GM12878 (cell line): ENCODE measurements around the gene SCCPDH. TPM values are rescaled to one million over a fixed set of nuclear protein-coding genes. Genes with fewer than 3 reads are reported as not detected.
A peak's percentile ranks its signal among the peaks of the same experiment; 100 is the strongest.

Experiments
- ASH2L ChIP-seq: fragments of 300-600, 200-600 bp; sonication (generic); IDR thresholded peaks from 2 replicates; pipeline ENCODE4 v1.6.1; 2017; ENCODE audit warnings: low read depth, mild to moderate bottlenecking, borderline replicate concordance
- BACH1 ChIP-seq: fragments of 450-650 bp; IDR thresholded peaks from 2 replicates; pipeline ENCODE4 v1.6.1; 2017; ENCODE audit warnings: mild to moderate bottlenecking, borderline replicate concordance
- EGR1 ChIP-seq, 2 experiments: IDR thresholded peaks; 1 replicate in 1 of 2; 2 replicates in 1 of 2; pipeline ENCODE4 v1.6.1; 2011 to 2012; ENCODE audit warnings: low read depth in 2 of 2, low read length in 2 of 2, borderline replicate concordance in 1 of 2, mild to moderate bottlenecking in 1 of 2, moderate library complexity in 1 of 2
- MXI1 ChIP-seq: fragments of 150-350 bp; IDR thresholded peaks from 2 replicates; pipeline ENCODE4 v1.6.1; 2011; ENCODE audit warnings: low read depth, mild to moderate bottlenecking, inconsistent platforms, low read length, improper control_type of control experiment
- MYB ChIP-seq: fragments of 150-350 bp; IDR thresholded peaks from 2 replicates; pipeline ENCODE4 v1.6.1; 2014; ENCODE audit warnings: mild to moderate bottlenecking, low read depth, low read length, borderline replicate concordance
- NRF1 ChIP-seq: conservative IDR thresholded peaks from 2 replicates; pipeline ENCODE4 v1.6.1; 2011; ENCODE audit warnings: mild to moderate bottlenecking, low read depth, low read length, improper control_type of control experiment
- POLR2A ChIP-seq: IDR thresholded peaks from 2 replicates; pipeline ENCODE4 v1.6.1; 2011; ENCODE audit warnings: low read depth, mild to moderate bottlenecking, low read length
- SMARCA5 ChIP-seq: fragments of 450-650 bp; IDR thresholded peaks from 2 replicates; pipeline ENCODE4 v1.6.1; 2017; ENCODE audit warnings: mild to moderate bottlenecking
- TARDBP ChIP-seq: IDR thresholded peaks from 2 replicates; pipeline ENCODE4 v1.6.1; 2016; ENCODE audit warnings: borderline replicate concordance
- ZNF207 ChIP-seq: fragments of 450-650 bp; IDR thresholded peaks from 2 replicates; pipeline ENCODE4 v1.6.1; 2014; ENCODE audit warnings: antibody characterized with exemption, mild to moderate bottlenecking, borderline replicate concordance
- polyA plus RNA-seq, 11 experiments: library from polyadenylated mRNA; depleted of rRNA in 4 of 11; unstranded in 6 of 11; stranded (reverse) in 5 of 11; fragments of >200 nt; fragmentation: Nextera tagmentation in 4 of 11; fragmentation: Illumina TruSeq in 1 of 11; extraction: Ambion mirVana in 4 of 11; extraction: Trizol in 1 of 11; gene quantifications; 1 replicate in 1 of 11; 2 replicates in 10 of 11; pipeline versions ENCODE4 v1.2.1 to v1.2.3, GENCODE V29; 2011 to 2016; ENCODE audit warnings: inconsistent platforms in 2 of 11, missing spikeins in 2 of 11, low read depth in 1 of 11
- total RNA-seq, 4 experiments: library from RNA; depleted of rRNA in 3 of 4; stranded (reverse); fragments of >200 nt in 3 of 4; fragmentation: Illumina TruSeq in 1 of 4; extraction: Trizol in 1 of 4; gene quantifications; 2 replicates each; pipeline versions ENCODE4 v1.2.1 to v1.2.3, GENCODE V29; 2013 to 2021
- TF ChIP-seq, protein P1 (sequence below): IDR thresholded peaks from 2 replicates; pipeline ENCODE4 v1.6.1; 2011; ENCODE audit warnings: mild to moderate bottlenecking, low read depth, low read length, moderate library complexity; ENCODE audit not compliant: insufficient replicate concordance
- TF ChIP-seq, protein P2 (sequence below): fragments of 450-650 bp; IDR thresholded peaks from 2 replicates; pipeline ENCODE4 v1.6.1; 2017; ENCODE audit warnings: low read depth, mild to moderate bottlenecking, moderate library complexity
- TF ChIP-seq, protein P3 (sequence below): fragments of 450-650 bp; conservative IDR thresholded peaks from 2 replicates; pipeline ENCODE4 v1.6.1; 2017; ENCODE audit warnings: mild to moderate bottlenecking, moderate library complexity
- TF ChIP-seq, protein P4 (sequence below): fragments of 450-650 bp; IDR thresholded peaks from 2 replicates; pipeline ENCODE4 v1.6.1; 2018; ENCODE audit warnings: borderline replicate concordance, mild to moderate bottlenecking; ENCODE audit not compliant: partially characterized antibody
- TF ChIP-seq, protein P5 (sequence below): fragments of 450-650 bp; IDR thresholded peaks from 2 replicates; pipeline ENCODE4 v1.6.1; 2016; ENCODE audit warnings: mild to moderate bottlenecking
- TF ChIP-seq, protein P6 (sequence below): IDR thresholded peaks from 2 replicates; pipeline ENCODE4 v1.6.1; 2012; ENCODE audit warnings: mild to moderate bottlenecking, low read depth, low read length

SCCPDH gene
- total and polyA plus RNA-seq, 10 of the 15 experiments (the other 5 are each of a cell fraction or from before 2014, with no cell fraction given) = 5.4 to 44.8 (median 24.5) TPM

DNA sequence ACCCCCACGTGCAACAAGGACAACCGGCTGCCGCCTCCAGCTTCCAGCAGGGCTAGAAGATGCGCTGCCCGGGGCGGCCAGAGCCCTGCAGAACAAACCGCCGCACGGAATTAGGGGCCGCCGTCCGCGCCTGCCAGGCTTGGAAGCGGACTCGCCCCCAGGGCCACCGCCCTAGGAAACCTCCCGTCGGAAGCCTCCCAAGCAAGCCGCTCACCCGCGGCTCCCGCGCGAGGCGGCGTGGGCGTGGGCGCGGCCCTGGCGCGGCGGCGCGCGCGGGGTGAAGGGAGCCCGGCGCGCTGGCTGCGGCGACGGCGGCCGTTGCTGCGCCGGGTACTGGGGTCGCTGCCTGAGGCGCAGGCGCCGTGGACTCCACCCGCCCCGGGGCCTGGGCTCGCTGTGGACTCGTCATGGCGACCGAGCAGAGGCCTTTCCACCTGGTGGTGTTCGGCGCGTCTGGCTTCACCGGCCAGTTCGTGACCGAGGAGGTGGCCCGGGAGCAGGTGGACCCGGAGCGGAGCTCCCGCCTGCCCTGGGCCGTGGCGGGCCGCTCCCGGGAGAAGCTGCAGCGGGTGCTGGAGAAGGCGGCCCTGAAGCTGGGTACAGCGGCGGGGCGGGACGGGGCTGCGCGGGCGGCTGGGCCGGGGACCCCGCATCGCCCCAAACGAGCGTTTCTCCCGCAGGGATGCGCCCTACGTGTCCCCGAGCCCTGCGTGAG is at the start of gene SCCPDH (continued):
- TF ChIP-seq, protein P1, sequence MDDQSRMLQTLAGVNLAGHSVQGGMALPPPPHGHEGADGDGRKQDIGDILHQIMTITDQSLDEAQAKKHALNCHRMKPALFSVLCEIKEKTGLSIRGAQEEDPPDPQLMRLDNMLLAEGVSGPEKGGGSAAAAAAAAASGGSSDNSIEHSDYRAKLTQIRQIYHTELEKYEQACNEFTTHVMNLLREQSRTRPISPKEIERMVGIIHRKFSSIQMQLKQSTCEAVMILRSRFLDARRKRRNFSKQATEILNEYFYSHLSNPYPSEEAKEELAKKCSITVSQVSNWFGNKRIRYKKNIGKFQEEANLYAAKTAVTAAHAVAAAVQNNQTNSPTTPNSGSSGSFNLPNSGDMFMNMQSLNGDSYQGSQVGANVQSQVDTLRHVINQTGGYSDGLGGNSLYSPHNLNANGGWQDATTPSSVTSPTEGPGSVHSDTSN = no peak
- 0 out of 2 replicates have a peak, but pooled peaks have one; percentile 34 for TF ChIP-seq MXI1
- TF ChIP-seq, protein P2, sequence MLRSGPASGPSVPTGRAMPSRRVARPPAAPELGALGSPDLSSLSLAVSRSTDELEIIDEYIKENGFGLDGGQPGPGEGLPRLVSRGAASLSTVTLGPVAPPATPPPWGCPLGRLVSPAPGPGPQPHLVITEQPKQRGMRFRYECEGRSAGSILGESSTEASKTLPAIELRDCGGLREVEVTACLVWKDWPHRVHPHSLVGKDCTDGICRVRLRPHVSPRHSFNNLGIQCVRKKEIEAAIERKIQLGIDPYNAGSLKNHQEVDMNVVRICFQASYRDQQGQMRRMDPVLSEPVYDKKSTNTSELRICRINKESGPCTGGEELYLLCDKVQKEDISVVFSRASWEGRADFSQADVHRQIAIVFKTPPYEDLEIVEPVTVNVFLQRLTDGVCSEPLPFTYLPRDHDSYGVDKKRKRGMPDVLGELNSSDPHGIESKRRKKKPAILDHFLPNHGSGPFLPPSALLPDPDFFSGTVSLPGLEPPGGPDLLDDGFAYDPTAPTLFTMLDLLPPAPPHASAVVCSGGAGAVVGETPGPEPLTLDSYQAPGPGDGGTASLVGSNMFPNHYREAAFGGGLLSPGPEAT = no peak
- TF ChIP-seq, protein P3, sequence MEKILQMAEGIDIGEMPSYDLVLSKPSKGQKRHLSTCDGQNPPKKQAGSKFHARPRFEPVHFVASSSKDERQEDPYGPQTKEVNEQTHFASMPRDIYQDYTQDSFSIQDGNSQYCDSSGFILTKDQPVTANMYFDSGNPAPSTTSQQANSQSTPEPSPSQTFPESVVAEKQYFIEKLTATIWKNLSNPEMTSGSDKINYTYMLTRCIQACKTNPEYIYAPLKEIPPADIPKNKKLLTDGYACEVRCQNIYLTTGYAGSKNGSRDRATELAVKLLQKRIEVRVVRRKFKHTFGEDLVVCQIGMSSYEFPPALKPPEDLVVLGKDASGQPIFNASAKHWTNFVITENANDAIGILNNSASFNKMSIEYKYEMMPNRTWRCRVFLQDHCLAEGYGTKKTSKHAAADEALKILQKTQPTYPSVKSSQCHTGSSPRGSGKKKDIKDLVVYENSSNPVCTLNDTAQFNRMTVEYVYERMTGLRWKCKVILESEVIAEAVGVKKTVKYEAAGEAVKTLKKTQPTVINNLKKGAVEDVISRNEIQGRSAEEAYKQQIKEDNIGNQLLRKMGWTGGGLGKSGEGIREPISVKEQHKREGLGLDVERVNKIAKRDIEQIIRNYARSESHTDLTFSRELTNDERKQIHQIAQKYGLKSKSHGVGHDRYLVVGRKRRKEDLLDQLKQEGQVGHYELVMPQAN = peak; percentile 24; the same call in 1 of the 2 replicates
- TF ChIP-seq, protein P4, sequence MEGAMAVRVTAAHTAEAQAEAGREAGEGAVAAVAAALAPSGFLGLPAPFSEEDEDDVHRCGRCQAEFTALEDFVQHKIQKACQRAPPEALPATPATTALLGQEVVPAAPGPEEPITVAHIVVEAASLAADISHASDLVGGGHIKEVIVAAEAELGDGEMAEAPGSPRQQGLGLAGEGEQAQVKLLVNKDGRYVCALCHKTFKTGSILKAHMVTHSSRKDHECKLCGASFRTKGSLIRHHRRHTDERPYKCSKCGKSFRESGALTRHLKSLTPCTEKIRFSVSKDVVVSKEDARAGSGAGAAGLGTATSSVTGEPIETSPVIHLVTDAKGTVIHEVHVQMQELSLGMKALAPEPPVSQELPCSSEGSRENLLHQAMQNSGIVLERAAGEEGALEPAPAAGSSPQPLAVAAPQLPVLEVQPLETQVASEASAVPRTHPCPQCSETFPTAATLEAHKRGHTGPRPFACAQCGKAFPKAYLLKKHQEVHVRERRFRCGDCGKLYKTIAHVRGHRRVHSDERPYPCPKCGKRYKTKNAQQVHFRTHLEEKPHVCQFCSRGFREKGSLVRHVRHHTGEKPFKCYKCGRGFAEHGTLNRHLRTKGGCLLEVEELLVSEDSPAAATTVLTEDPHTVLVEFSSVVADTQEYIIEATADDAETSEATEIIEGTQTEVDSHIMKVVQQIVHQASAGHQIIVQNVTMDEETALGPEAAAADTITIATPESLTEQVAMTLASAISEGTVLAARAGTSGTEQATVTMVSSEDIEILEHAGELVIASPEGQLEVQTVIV = no peak
- TF ChIP-seq MYB = no peak
- TF ChIP-seq POLR2A = peak; percentile 91
- no peak for TF ChIP-seq TARDBP
- peak; percentile 66; the same call in 1 of the 2 replicates for TF ChIP-seq ASH2L
- TF ChIP-seq SMARCA5 = peak; percentile 69; the same call in 1 of the 2 replicates
- no peak for TF ChIP-seq ZNF207
- TF ChIP-seq BACH1 = peak; percentile 88
- TF ChIP-seq EGR1 (IDR thresholded peaks at IDR 0.05; ENCODE audit: borderline replicate concordance in 1 of 2, low read depth in 2 of 2, low read length in 2 of 2) = peak; percentile 30 to 94
- TF ChIP-seq, protein P5, sequence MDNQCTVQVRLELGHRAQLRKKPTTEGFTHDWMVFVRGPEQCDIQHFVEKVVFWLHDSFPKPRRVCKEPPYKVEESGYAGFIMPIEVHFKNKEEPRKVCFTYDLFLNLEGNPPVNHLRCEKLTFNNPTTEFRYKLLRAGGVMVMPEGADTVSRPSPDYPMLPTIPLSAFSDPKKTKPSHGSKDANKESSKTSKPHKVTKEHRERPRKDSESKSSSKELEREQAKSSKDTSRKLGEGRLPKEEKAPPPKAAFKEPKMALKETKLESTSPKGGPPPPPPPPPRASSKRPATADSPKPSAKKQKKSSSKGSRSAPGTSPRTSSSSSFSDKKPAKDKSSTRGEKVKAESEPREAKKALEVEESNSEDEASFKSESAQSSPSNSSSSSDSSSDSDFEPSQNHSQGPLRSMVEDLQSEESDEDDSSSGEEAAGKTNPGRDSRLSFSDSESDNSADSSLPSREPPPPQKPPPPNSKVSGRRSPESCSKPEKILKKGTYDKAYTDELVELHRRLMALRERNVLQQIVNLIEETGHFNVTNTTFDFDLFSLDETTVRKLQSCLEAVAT = no peak; the same call in 1 of the 2 replicates
- TF ChIP-seq, protein P6, sequence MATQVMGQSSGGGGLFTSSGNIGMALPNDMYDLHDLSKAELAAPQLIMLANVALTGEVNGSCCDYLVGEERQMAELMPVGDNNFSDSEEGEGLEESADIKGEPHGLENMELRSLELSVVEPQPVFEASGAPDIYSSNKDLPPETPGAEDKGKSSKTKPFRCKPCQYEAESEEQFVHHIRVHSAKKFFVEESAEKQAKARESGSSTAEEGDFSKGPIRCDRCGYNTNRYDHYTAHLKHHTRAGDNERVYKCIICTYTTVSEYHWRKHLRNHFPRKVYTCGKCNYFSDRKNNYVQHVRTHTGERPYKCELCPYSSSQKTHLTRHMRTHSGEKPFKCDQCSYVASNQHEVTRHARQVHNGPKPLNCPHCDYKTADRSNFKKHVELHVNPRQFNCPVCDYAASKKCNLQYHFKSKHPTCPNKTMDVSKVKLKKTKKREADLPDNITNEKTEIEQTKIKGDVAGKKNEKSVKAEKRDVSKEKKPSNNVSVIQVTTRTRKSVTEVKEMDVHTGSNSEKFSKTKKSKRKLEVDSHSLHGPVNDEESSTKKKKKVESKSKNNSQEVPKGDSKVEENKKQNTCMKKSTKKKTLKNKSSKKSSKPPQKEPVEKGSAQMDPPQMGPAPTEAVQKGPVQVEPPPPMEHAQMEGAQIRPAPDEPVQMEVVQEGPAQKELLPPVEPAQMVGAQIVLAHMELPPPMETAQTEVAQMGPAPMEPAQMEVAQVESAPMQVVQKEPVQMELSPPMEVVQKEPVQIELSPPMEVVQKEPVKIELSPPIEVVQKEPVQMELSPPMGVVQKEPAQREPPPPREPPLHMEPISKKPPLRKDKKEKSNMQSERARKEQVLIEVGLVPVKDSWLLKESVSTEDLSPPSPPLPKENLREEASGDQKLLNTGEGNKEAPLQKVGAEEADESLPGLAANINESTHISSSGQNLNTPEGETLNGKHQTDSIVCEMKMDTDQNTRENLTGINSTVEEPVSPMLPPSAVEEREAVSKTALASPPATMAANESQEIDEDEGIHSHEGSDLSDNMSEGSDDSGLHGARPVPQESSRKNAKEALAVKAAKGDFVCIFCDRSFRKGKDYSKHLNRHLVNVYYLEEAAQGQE = no peak
- TF ChIP-seq NRF1 = peak; percentile 37; the same call in 1 of the 2 replicates
